H1 (cell line): ENCODE results near the gene RO60. TPM values are rescaled to one million over a fixed set of nuclear protein-coding genes. Genes with fewer than 3 reads are reported as not detected.

Experiments used
- CTCF ChIA-PET: fragments of 300-600 bp; sonication (Branson Sonifier 250); formaldehyde crosslinking; loops from one replicate; lab custom pipeline; 2021; ENCODE audit not compliant: partially characterized antibody; lab: Charles Lee
- POLR2A ChIA-PET: fragments of 300-600 bp; sonication (Branson Sonifier 250); formaldehyde crosslinking; loops from one replicate; lab custom pipeline; 2021; ENCODE audit warnings: inconsistent platforms; ENCODE audit not compliant: partially characterized antibody; lab: Charles Lee
- DNase-seq, 2 experiments: peaks; one replicate each; pipeline versions ENCODE4 v3.0.0 to v3.0.0-alpha.2; 2010 to 2022; ENCODE audit warnings: low spot score in 2 of 2, low read depth in 1 of 2, mixed read lengths in 1 of 2
- FAIRE-seq: peaks from 2 replicates; lab custom pipeline; 2011; peaks lifted over from hg19 to GRCh38; lab: Jason Lieb, UNC
- H2AFZ ChIP-seq: 2 replicates; pipeline ENCODE4 v1.8.1; 2012; ENCODE audit warnings: low read length, inconsistent platforms
- H2AK5ac ChIP-seq: 2 replicates; pipeline ENCODE4 v1.6.1; 2013; ENCODE audit warnings: low read depth, low read length
- H2BK120ac ChIP-seq: replicated peaks from 2 replicates; pipeline ENCODE3; 2013; ENCODE audit warnings: low read depth, low read length, inconsistent platforms
- H2BK12ac ChIP-seq: 2 replicates; pipeline ENCODE4 v1.6.1; 2013; ENCODE audit warnings: low read depth, low read length
- H2BK15ac ChIP-seq: 2 replicates; pipeline ENCODE4 v1.6.1; 2013; ENCODE audit warnings: low read length
- H2BK20ac ChIP-seq: 2 replicates; pipeline ENCODE4 v1.6.1; 2013; ENCODE audit warnings: low read length
- H2BK5ac ChIP-seq: 2 replicates; pipeline ENCODE4 v1.6.1; 2013; ENCODE audit warnings: low read depth, low read length
- H3K14ac ChIP-seq: 2 replicates; pipeline ENCODE4 v1.6.1; 2013; ENCODE audit warnings: inconsistent platforms; ENCODE audit not compliant: insufficient read length
- H3K18ac ChIP-seq: 2 replicates; pipeline ENCODE4 v1.6.1; 2013; ENCODE audit warnings: low read length; ENCODE audit errors: extremely low read depth
- H3K23ac ChIP-seq: 2 replicates; pipeline ENCODE4 v1.6.1; 2013; ENCODE audit warnings: inconsistent platforms; ENCODE audit not compliant: insufficient read length
- H3K23me2 ChIP-seq: 2 replicates; pipeline ENCODE4 v1.6.1; 2013; ENCODE audit warnings: low read depth, low read length
- H3K27ac ChIP-seq: 2 replicates; pipeline ENCODE4 v1.6.1; 2011; ENCODE audit warnings: low read depth, low read length, inconsistent platforms
- H3K27me3 ChIP-seq, 4 experiments: replicated peaks in 1 of 4; 1 replicate in 1 of 4; 2 replicates in 3 of 4; pipeline versions ENCODE4 v1.6.1 to v1.8.1; 2011 to 2013; ENCODE audit warnings: low read length in 3 of 4, mild to moderate bottlenecking in 3 of 4, inconsistent platforms in 2 of 4, mixed read lengths in 2 of 4, moderate library complexity in 1 of 4; ENCODE audit not compliant: control insufficient read depth in 3 of 4, insufficient read depth in 3 of 4; ENCODE audit errors: extremely low read depth in 1 of 4
- H3K36me3 ChIP-seq, 4 experiments: 2 replicates each; pipeline versions ENCODE4 v1.6.1 to v1.8.1; 2011 to 2013; ENCODE audit warnings: mild to moderate bottlenecking in 4 of 4, low read length in 3 of 4, moderate library complexity in 2 of 4, control low read depth in 1 of 4, inconsistent platforms in 1 of 4; ENCODE audit not compliant: insufficient read depth in 4 of 4, control insufficient read depth in 2 of 4
- H3K4ac ChIP-seq: replicated peaks from 2 replicates; pipeline ENCODE3; 2013; ENCODE audit warnings: low read length, low read depth, mixed read lengths, inconsistent platforms; ENCODE audit not compliant: insufficient read length
- H3K4me1 ChIP-seq, 4 experiments: replicated peaks in 1 of 4; 1 replicate in 1 of 4; 2 replicates in 3 of 4; pipeline versions ENCODE4 v1.6.1 to v1.8.1; 2011 to 2013; ENCODE audit warnings: low read length in 3 of 4, inconsistent platforms in 2 of 4, mixed read lengths in 1 of 4; ENCODE audit not compliant: insufficient read depth in 4 of 4, control insufficient read depth in 3 of 4
- H3K4me2 ChIP-seq, 2 experiments: 2 replicates each; pipeline versions ENCODE4 v1.6.1 to v1.8.1; 2011 to 2013; ENCODE audit warnings: low read depth in 2 of 2, low read length in 2 of 2, control low read depth in 1 of 2, inconsistent platforms in 1 of 2, mild to moderate bottlenecking in 1 of 2; ENCODE audit not compliant: insufficient read depth in 1 of 2
- H3K4me3 ChIP-seq, 4 experiments: fragments of 200-600, 300-600 bp in 1 of 4; sonication (generic), shearing (Covaris generic), sonication (Bioruptor Twin) in 1 of 4; 2 replicates each; pipeline versions ENCODE4 v1.5.1 to v1.8.1; 2011 to 2016; ENCODE audit warnings: low read length in 4 of 4, low read depth in 3 of 4, control low read depth in 2 of 4, inconsistent platforms in 2 of 4, mild to moderate bottlenecking in 2 of 4, mixed read lengths in 1 of 4, moderate library complexity in 1 of 4; ENCODE audit not compliant: insufficient read depth in 2 of 4; ENCODE audit errors: extremely low read depth in 1 of 4
- H3K56ac ChIP-seq: replicated peaks from 2 replicates; pipeline ENCODE3; 2013; ENCODE audit warnings: low read depth, mild to moderate bottlenecking, mixed read lengths, low read length, inconsistent platforms; ENCODE audit not compliant: insufficient read length
- H3K79me1 ChIP-seq: 2 replicates; pipeline ENCODE4 v1.6.1; 2013; ENCODE audit warnings: low read depth, low read length, control low read depth
- H3K79me2 ChIP-seq, 2 experiments: 2 replicates each; pipeline versions ENCODE4 v1.6.1 to v1.8.1; 2012 to 2013; ENCODE audit warnings: low read length in 2 of 2, mild to moderate bottlenecking in 2 of 2, inconsistent platforms in 1 of 2; ENCODE audit not compliant: insufficient read depth in 2 of 2, control insufficient read depth in 1 of 2
- H3K9ac ChIP-seq, 4 experiments: replicated peaks in 1 of 4; 1 replicate in 1 of 4; 2 replicates in 3 of 4; pipeline versions ENCODE4 v1.6.1 to v1.8.1; 2011 to 2013; ENCODE audit warnings: low read depth in 3 of 4, low read length in 3 of 4, control low read depth in 2 of 4, mild to moderate bottlenecking in 2 of 4, moderate library complexity in 2 of 4, inconsistent platforms in 1 of 4; ENCODE audit errors: extremely low read depth in 1 of 4
- H3K9me3 ChIP-seq, 2 experiments: 2 replicates each; pipeline versions ENCODE4 v1.6.1 to v1.8.1; 2012 to 2013; ENCODE audit warnings: mild to moderate bottlenecking in 2 of 2, moderate library complexity in 2 of 2, control low read depth in 1 of 2, inconsistent platforms in 1 of 2, low read depth in 1 of 2, low read length in 1 of 2, mixed read lengths in 1 of 2; ENCODE audit not compliant: insufficient read depth in 2 of 2
- H4K20me1 ChIP-seq, 2 experiments: replicated peaks in 1 of 2; 2 replicates each; pipeline versions ENCODE3 to v1.8.1; 2011 to 2013; ENCODE audit warnings: inconsistent platforms in 2 of 2, low read length in 2 of 2, mild to moderate bottlenecking in 1 of 2; ENCODE audit not compliant: insufficient read depth in 2 of 2, control insufficient read depth in 1 of 2
- H4K5ac ChIP-seq: 2 replicates; pipeline ENCODE4 v1.6.1; 2013; ENCODE audit warnings: low read length, low read depth, mixed read lengths, inconsistent platforms; ENCODE audit not compliant: insufficient read length
- H4K8ac ChIP-seq: 2 replicates; pipeline ENCODE4 v1.8.0; 2013; ENCODE audit warnings: mild to moderate bottlenecking, moderate library complexity, low read length, inconsistent platforms; ENCODE audit not compliant: insufficient read depth; ENCODE audit errors: extremely low read depth
- H4K91ac ChIP-seq: replicated peaks from 2 replicates; pipeline ENCODE3; 2013; ENCODE audit warnings: low read length, mixed read lengths, inconsistent platforms; ENCODE audit not compliant: insufficient read length
- CEBPB ChIP-seq: IDR thresholded peaks from 2 replicates; pipeline ENCODE4 v1.6.1; 2012; ENCODE audit warnings: low read depth, low read length
- CTBP2 ChIP-seq: IDR thresholded peaks from 2 replicates; pipeline ENCODE4 v1.7.0; 2011; ENCODE audit warnings: borderline replicate concordance, mild to moderate bottlenecking, moderate library complexity, mixed read lengths, low read length; ENCODE audit not compliant: insufficient read depth, insufficient read length
- EGR1 ChIP-seq: IDR thresholded peaks from 2 replicates; pipeline ENCODE4 v1.6.1; 2011; ENCODE audit warnings: low read depth, low read length, borderline replicate concordance
- EZH2 ChIP-seq: fragments of 200-600 bp; sonication (generic); IDR thresholded peaks from 2 replicates; pipeline ENCODE4 v1.7.1; 2012; ENCODE audit warnings: low read depth, mild to moderate bottlenecking, moderate library complexity, low read length, inconsistent platforms; ENCODE audit not compliant: severe bottlenecking
- FOSL1 ChIP-seq: IDR thresholded peaks from 2 replicates; pipeline ENCODE4 v1.6.1; 2011; ENCODE audit warnings: mild to moderate bottlenecking, low read depth, low read length, moderate library complexity; ENCODE audit not compliant: insufficient read depth
- NANOG ChIP-seq: IDR thresholded peaks from 2 replicates; pipeline ENCODE4 v1.6.1; 2011; ENCODE audit warnings: low read length, low read depth, mild to moderate bottlenecking, inconsistent platforms; ENCODE audit not compliant: insufficient read depth, poor library complexity, severe bottlenecking
- PHF8 ChIP-seq: fragments of 200-600 bp; sonication (generic); conservative IDR thresholded peaks from 2 replicates; pipeline ENCODE4 v1.7.1; 2012; ENCODE audit warnings: low read depth, mild to moderate bottlenecking, inconsistent platforms, low read length, moderate library complexity
- TAF7 ChIP-seq: optimal IDR thresholded peaks from 2 replicates; pipeline ENCODE3; 2011; ENCODE audit warnings: low read depth, mild to moderate bottlenecking, inconsistent platforms, low read length, moderate library complexity, borderline replicate concordance
- WGBS, 2 experiments: shearing (Covaris generic) in 1 of 2; methylation state at CpG; one replicate each; pipeline versions ENCODE4 v1.1.6 to v1.1.7; 2013 to 2015; ENCODE audit warnings: low lambda C conversion rate in 2 of 2, mixed read lengths in 2 of 2, inconsistent platforms in 1 of 2, low coverage in 1 of 2, missing lambda C conversion rate in 1 of 2; ENCODE audit not compliant: insufficient replicate concordance in 2 of 2, insufficient coverage in 1 of 2, insufficient read length in 1 of 2; ENCODE audit errors: extremely low coverage in 1 of 2, missing lambda C conversion rate in 1 of 2; 5-methylcytosine and 5-hydroxymethylcytosine counted together
- polyA plus RNA-seq, 7 experiments: library from polyadenylated mRNA; depleted of rRNA in 3 of 7; stranded (reverse) in 5 of 7; unstranded in 2 of 7; fragments of >200 nt in 5 of 7; fragments of 200-250 nt in 2 of 7; gene quantifications; 1 replicate in 5 of 7; 2 replicates in 1 of 7; 4 replicates in 1 of 7; pipeline versions ENCODE4 v1.2.1 to v1.2.3, GENCODE V29; 2011 to 2013; ENCODE audit warnings: missing spikeins in 2 of 7, mixed read lengths in 2 of 7
- total RNA-seq: library from RNA; stranded (reverse); fragmentation: NEBNext Ultra II Directional; extraction: Animal tissue kit (Norgen Biotek cat#: 25700); gene quantifications from 2 replicates; pipeline ENCODE4 v1.2.1, GENCODE V29; 2021
- TF ChIP-seq, protein P1 (sequence below): IDR thresholded peaks from 2 replicates; pipeline ENCODE4 v1.6.1; 2012; ENCODE audit warnings: low read length, inconsistent platforms

Gene RO60
- total and polyA plus RNA-seq, 2 of the 8 experiments (the other 6 are each of a cell fraction or from before 2014, with no cell fraction given) = 13.6 to 103 TPM

GRCh38 chr1:193103759-193104501 lies 44.5 kb downstream of the RO60 start:
- no peaks in the 10 kb centered on the region for H3K79me2 ChIP-seq
- H3K4me2 ChIP-seq = peak overlapping the region; percentile 83 to 91
- H3K79me1 ChIP-seq = no peaks in the 10 kb centered on the region
- peaks cover 0 to 5% (median 2%) of the 10 kb centered on the region in 4 experiments; a peak in 4 of 7 replicates for H3K4me1 ChIP-seq
- ChIA-PET CTCF (interaction anchor here (0.5 to 2.3 kb wide), 10 partner anchors 9 to 1785 kb away, joined by 3 to 10 read pairs (median 4); partner anchors contain the start of gene CDC73), POLR2A (interaction anchor here (1.0 to 5.2 kb wide), 7 partner anchors 9 to 45 kb away, joined by 3 to 21 read pairs (median 6); partner anchors contain the start of genes CDC73, RO60 and UCHL5)
- peak overlapping the region; percentile 94; the same call in 1 of the 2 replicates for H2AFZ ChIP-seq
- H3K4ac ChIP-seq = no peak overlapping the region
- H2BK15ac ChIP-seq = no peak overlapping the region
- H3K23me2 ChIP-seq = peaks cover 9% of the 10 kb centered on the region
- H4K91ac ChIP-seq = no peak overlapping the region
- H3K56ac ChIP-seq = no peak overlapping the region
- FAIRE-seq (no peak), DNase-seq (no peak)
- H2BK12ac ChIP-seq = no peak overlapping the region
- peak overlapping the region; percentile 67 to 82 (median 76) for H3K4me3 ChIP-seq
- no peak overlapping the region for H4K8ac ChIP-seq
- no peak overlapping the region for H2AK5ac ChIP-seq
- H3K36me3 ChIP-seq = peaks cover 0 to 6% (median 2%) of the 10 kb centered on the region in 4 experiments; a peak in 2 of 8 replicates
- H4K5ac ChIP-seq = no peak overlapping the region
- H3K9me3 ChIP-seq = no peaks in the 10 kb centered on the region
- H2BK20ac ChIP-seq = no peak overlapping the region
- 55% methylated on average over 9 of the region's 9 CpGs; no CpG with 5 or more reads in 1 of the 2 experiments for WGBS, 2 experiments
- H3K18ac ChIP-seq = no peak overlapping the region
- peaks cover 0 to 2% of the 10 kb centered on the region in 2 experiments for H4K20me1 ChIP-seq
- no peak overlapping the region for H3K14ac ChIP-seq
- no peak overlapping the region for H3K9ac ChIP-seq
- H2BK5ac ChIP-seq = no peak overlapping the region
- H3K27me3 ChIP-seq = peaks cover 0 to 11% (median 3%) of the 10 kb centered on the region in 4 experiments; a peak in 3 of 7 replicates
- H3K23ac ChIP-seq = no peak overlapping the region
- H3K27ac ChIP-seq = no peak overlapping the region
- H2BK120ac ChIP-seq = no peak overlapping the region
- no peak for TF ChIP-seq EZH2
- no peak for TF ChIP-seq TAF7
- no peak for TF ChIP-seq EGR1
- no peak for TF ChIP-seq CEBPB
- TF ChIP-seq PHF8 = no peak
- no peak for TF ChIP-seq FOSL1
- no peak for TF ChIP-seq NANOG
- TF ChIP-seq, protein P1, sequence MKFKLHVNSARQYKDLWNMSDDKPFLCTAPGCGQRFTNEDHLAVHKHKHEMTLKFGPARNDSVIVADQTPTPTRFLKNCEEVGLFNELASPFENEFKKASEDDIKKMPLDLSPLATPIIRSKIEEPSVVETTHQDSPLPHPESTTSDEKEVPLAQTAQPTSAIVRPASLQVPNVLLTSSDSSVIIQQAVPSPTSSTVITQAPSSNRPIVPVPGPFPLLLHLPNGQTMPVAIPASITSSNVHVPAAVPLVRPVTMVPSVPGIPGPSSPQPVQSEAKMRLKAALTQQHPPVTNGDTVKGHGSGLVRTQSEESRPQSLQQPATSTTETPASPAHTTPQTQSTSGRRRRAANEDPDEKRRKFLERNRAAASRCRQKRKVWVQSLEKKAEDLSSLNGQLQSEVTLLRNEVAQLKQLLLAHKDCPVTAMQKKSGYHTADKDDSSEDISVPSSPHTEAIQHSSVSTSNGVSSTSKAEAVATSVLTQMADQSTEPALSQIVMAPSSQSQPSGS = no peak
- no peak for TF ChIP-seq CTBP2
